ENCODE results near the gene DEPDC7. TPM values are rescaled to one million over a fixed set of nuclear protein-coding genes. Genes with fewer than 3 reads are reported as not detected.
"Not testable (repeated sequence)": the region's sequence is repeated elsewhere in the genome, so short reads cannot be mapped to it uniquely, and the experiment has no call there.

The DEPDC7 gene
- total RNA-seq, 1 experiment from 2014 or later, result 4.4 TPM

DNA sequence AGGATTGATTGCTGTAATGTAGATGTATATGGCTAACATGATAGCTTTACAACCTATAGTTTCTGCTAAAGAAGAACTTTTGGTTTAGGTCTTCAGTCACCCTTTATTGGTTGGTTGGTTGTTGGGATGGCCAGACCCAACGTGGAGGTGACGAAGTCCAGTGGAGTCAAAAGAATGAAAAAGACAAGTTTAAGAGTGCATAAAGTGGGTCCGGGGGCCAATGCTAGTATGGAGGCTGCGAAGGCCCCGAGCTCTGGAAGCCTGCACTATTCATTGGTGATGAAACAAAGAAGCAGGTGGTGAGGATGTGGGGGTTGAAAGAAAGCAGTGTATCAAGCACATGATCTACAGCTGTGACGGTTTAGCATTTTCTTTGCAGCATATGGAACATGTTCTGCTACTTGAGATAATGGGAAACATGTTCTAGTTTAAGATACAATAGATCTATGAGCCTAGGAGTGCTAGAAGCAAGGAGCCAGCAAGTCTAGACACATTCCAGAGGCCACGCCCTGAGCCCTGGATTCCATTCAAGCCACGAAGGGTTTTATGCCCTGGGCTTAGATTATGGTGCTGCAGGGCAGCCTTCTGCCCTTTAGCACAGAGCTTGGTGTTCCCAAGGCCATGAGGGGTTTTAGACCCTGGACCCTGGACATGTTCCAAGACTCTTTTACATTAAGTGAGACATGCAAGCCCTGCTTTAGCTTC is 30.0 kb downstream of the DEPDC7 start:
- Mint-ChIP-seq H3K27me3 (ENCODE audit: low read depth) (no peaks in the 10 kb centered on the region), H3K9me3 (peaks cover 0 to 4% of the 10 kb centered on the region in 2 experiments; a peak in 2 of 5 replicates), H3K4me1 (peaks cover 17 to 20% of the 10 kb centered on the region in 2 experiments), H3K4me3 (no peak overlapping the region), H3K36me3 (ENCODE audit: insufficient read depth in 1 of 3, low read depth in 3 of 3) (peaks cover 43 to 51% (median 49%) of the 10 kb centered on the region in 3 experiments), H3K27ac (no peak overlapping the region)
- no peak overlapping the region for H4K91ac ChIP-seq (ENCODE audit: insufficient read length, low read depth, low read length)
- no peaks in the 10 kb centered on the region for H4K20me1 ChIP-seq (ENCODE audit: control insufficient read depth, insufficient read depth, insufficient read length)
- no peaks in the 10 kb centered on the region for H3K23me2 ChIP-seq (ENCODE audit: insufficient read length, low read depth, low read length, poor library complexity, severe bottlenecking)
- H4K8ac ChIP-seq (replicated peaks; ENCODE audit: insufficient read length, low read depth, low read length), result no peak overlapping the region
- H2BK5ac ChIP-seq (ENCODE audit: insufficient read length, low read length), result no peak overlapping the region
- no peak overlapping the region for H4K5ac ChIP-seq (ENCODE audit: insufficient read length, low read depth, low read length)
- H3K4me1 ChIP-seq (ENCODE audit: insufficient read depth, low read length), result no peaks in the 10 kb centered on the region; the same call in 1 of the 2 replicates
- H3K79me1 ChIP-seq (ENCODE audit: insufficient read depth, low read depth, low read length, poor library complexity, severe bottlenecking), result no peaks in the 10 kb centered on the region
- no peak overlapping the region for H3K4ac ChIP-seq (ENCODE audit: low read depth, low read length)
- no peak overlapping the region for H2AFZ ChIP-seq (ENCODE audit: low read length)
- H3T11ph ChIP-seq (ENCODE audit: low read length), result no peak overlapping the region
- no peak overlapping the region for H3K4me2 ChIP-seq (ENCODE audit: insufficient read depth, insufficient read length, low read length)
- no peak overlapping the region for H3K27ac ChIP-seq (ENCODE audit: insufficient read length, low read depth, low read length)
- no peak overlapping the region for H3K9ac ChIP-seq (ENCODE audit: extremely low read depth, insufficient read length, low read length)
- H3K9me3 ChIP-seq (ENCODE audit: control insufficient read depth, low read depth, low read length), result no peaks in the 10 kb centered on the region
- no peaks in the 10 kb centered on the region for H3K27me3 ChIP-seq (ENCODE audit: insufficient read depth, low read length)
- no peak overlapping the region for H3K14ac ChIP-seq (ENCODE audit: insufficient read depth, low read length)
- H2AK5ac ChIP-seq (ENCODE audit: insufficient read length, low read length), result no peak overlapping the region
- H2BK120ac ChIP-seq (ENCODE audit: low read depth, low read length, poor library complexity, severe bottlenecking), result no peak overlapping the region
- H2BK12ac ChIP-seq (ENCODE audit: insufficient read length, low read depth, low read length), result no peak overlapping the region
- no peak overlapping the region for H2BK15ac ChIP-seq (ENCODE audit: low read depth, low read length)
- H3K56ac ChIP-seq (ENCODE audit: insufficient read length, low read depth, low read length), result no peak overlapping the region
- no peaks in the 10 kb centered on the region for H3K79me2 ChIP-seq (ENCODE audit: insufficient read depth, low read length)
- TF ChIP-seq, protein P1, sequence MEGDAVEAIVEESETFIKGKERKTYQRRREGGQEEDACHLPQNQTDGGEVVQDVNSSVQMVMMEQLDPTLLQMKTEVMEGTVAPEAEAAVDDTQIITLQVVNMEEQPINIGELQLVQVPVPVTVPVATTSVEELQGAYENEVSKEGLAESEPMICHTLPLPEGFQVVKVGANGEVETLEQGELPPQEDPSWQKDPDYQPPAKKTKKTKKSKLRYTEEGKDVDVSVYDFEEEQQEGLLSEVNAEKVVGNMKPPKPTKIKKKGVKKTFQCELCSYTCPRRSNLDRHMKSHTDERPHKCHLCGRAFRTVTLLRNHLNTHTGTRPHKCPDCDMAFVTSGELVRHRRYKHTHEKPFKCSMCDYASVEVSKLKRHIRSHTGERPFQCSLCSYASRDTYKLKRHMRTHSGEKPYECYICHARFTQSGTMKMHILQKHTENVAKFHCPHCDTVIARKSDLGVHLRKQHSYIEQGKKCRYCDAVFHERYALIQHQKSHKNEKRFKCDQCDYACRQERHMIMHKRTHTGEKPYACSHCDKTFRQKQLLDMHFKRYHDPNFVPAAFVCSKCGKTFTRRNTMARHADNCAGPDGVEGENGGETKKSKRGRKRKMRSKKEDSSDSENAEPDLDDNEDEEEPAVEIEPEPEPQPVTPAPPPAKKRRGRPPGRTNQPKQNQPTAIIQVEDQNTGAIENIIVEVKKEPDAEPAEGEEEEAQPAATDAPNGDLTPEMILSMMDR (conservative IDR thresholded peaks at IDR 0.05), result no peak
- no peak overlapping the region for H3K23ac ChIP-seq (ENCODE audit: insufficient read length, low read depth, low read length)
- no peak overlapping the region for H2BK20ac ChIP-seq (ENCODE audit: low read depth, low read length, poor library complexity, severe bottlenecking)
- H3K18ac ChIP-seq (ENCODE audit: insufficient read length, low read depth, low read length), result no peak overlapping the region
- no peak for DNase-seq
- WGBS (ENCODE audit: extremely low coverage, insufficient read length, low lambda C conversion rate), result no CpG with 5 or more reads among the region's 8 CpGs

DNA sequence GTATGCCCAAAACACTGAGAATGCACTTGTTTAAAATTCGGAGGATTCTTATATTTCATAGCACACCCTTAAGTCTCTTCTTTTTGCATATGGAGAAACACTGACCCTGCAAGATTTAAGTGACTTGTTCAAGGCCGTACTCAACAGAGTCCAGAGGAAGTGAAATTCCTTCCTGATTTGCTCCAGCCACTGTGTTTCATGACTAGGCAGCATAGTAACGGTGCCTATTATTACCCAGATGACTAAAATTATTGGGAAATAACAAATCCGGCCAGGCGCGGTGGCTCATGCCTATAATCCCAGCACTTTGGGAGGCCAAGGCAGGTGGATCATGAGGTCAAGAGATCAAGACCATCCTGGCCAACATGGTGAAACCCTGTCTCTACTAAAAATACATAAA is 33.0 kb downstream of the DEPDC7 start:
- not testable (repeated sequence) for H3K27me3 Mint-ChIP-seq (ENCODE audit: low read depth); H3K27ac ChIP-seq (ENCODE audit: insufficient read length, low read depth, low read length); H3K9ac ChIP-seq (ENCODE audit: extremely low read depth, insufficient read length, low read length); H3K56ac ChIP-seq (ENCODE audit: insufficient read length, low read depth, low read length); H2BK15ac ChIP-seq (ENCODE audit: low read depth, low read length); H2BK120ac ChIP-seq (ENCODE audit: low read depth, low read length, poor library complexity, severe bottlenecking); H2AFZ ChIP-seq (ENCODE audit: low read length); H3T11ph ChIP-seq (ENCODE audit: low read length); H4K8ac ChIP-seq (replicated peaks; ENCODE audit: insufficient read length, low read depth, low read length); H2BK12ac ChIP-seq (ENCODE audit: insufficient read length, low read depth, low read length); H3K4me2 ChIP-seq (ENCODE audit: insufficient read depth, insufficient read length, low read length); H3K27me3 ChIP-seq (ENCODE audit: insufficient read depth, low read length); H3K27ac Mint-ChIP-seq; H3K4ac ChIP-seq (ENCODE audit: low read depth, low read length); H3K9me3 ChIP-seq (ENCODE audit: control insufficient read depth, low read depth, low read length); H2BK20ac ChIP-seq (ENCODE audit: low read depth, low read length, poor library complexity, severe bottlenecking); H3K9me3 Mint-ChIP-seq; H4K91ac ChIP-seq (ENCODE audit: insufficient read length, low read depth, low read length); H4K5ac ChIP-seq (ENCODE audit: insufficient read length, low read depth, low read length); H3K23ac ChIP-seq (ENCODE audit: insufficient read length, low read depth, low read length); H3K4me1 ChIP-seq (ENCODE audit: insufficient read depth, low read length); H2AK5ac ChIP-seq (ENCODE audit: insufficient read length, low read length); H3K79me1 ChIP-seq (ENCODE audit: insufficient read depth, low read depth, low read length, poor library complexity, severe bottlenecking); H3K79me2 ChIP-seq (ENCODE audit: insufficient read depth, low read length); H3K14ac ChIP-seq (ENCODE audit: insufficient read depth, low read length); H2BK5ac ChIP-seq (ENCODE audit: insufficient read length, low read length); H4K20me1 ChIP-seq (ENCODE audit: control insufficient read depth, insufficient read depth, insufficient read length); H3K23me2 ChIP-seq (ENCODE audit: insufficient read length, low read depth, low read length, poor library complexity, severe bottlenecking); H3K18ac ChIP-seq (ENCODE audit: insufficient read length, low read depth, low read length); H3K4me3 Mint-ChIP-seq; DNase-seq
- WGBS (ENCODE audit: extremely low coverage, insufficient read length, low lambda C conversion rate), result no CpG with 5 or more reads among the region's 6 CpGs
- H3K4me1 Mint-ChIP-seq, result peaks cover 14 to 18% of the 10 kb centered on the region in 2 experiments
- peaks cover 43 to 48% (median 46%) of the 10 kb centered on the region in 3 experiments for H3K36me3 Mint-ChIP-seq (ENCODE audit: insufficient read depth in 1 of 3, low read depth in 3 of 3)

All from H9 (cell line).